ENCODE results near the gene UXS1. TPM values are rescaled to one million over a fixed set of nuclear protein-coding genes. Genes with fewer than 3 reads are reported as not detected.
A peak's percentile ranks its signal among the peaks of the same experiment; 100 is the strongest.

Gene UXS1
- total RNA-seq, 2 experiments from 2014 or later: 35.6 to 37.7 TPM

- Mint-ChIP-seq H3K9me3 (ENCODE audit: low read depth) (no peaks in the 10 kb centered on the region), H3K27me3 (no peaks in the 10 kb centered on the region), H3K27ac (no peak overlapping the region), H3K36me3 (ENCODE audit: low read depth) (peaks cover 3% of the 10 kb centered on the region), H3K4me3 (no peak overlapping the region), H3K4me1 (peaks cover 48% of the 10 kb centered on the region)
- ATAC-seq (no peak), DNase-seq (no peak)
- intact Hi-C loops (cut with DNase I, micrococcal nuclease): no loop called here
- ChIA-PET CTCF (interaction anchor here (1.0 to 1.2 kb wide), 2 partner anchors 11 to 16 kb away, joined by 3 to 4 read pairs; no protein-coding TSS in a partner anchor), POLR2A (no interaction called here)
Measured at GRCh38 chr2:106176446-106177099, 17.5 kb downstream of the UXS1 start.

- ChIA-PET CTCF (no interaction called here), POLR2A (interaction anchor here (1.3 kb wide), 1 partner anchor 16 kb away, joined by 5 read pairs; no protein-coding TSS in a partner anchor)
- H3K27ac Mint-ChIP-seq: no peak overlapping the region
- no peak overlapping the region for H3K4me3 Mint-ChIP-seq
- H3K4me1 Mint-ChIP-seq: peaks cover 52% of the 10 kb centered on the region
- intact Hi-C loops (cut with DNase I, micrococcal nuclease): no loop called here
- ATAC-seq (no peak), DNase-seq (no peak)
- peaks cover 3% of the 10 kb centered on the region for H3K36me3 Mint-ChIP-seq (ENCODE audit: low read depth)
- no peaks in the 10 kb centered on the region for H3K9me3 Mint-ChIP-seq (ENCODE audit: low read depth)
- no peaks in the 10 kb centered on the region for H3K27me3 Mint-ChIP-seq
Measured at GRCh38 chr2:106175086-106175850, 18.8 kb downstream of the UXS1 start.

GRCh38 chr2:106174056-106174455, 20.0 kb downstream of the UXS1 start:
- ATAC-seq: no peak
- POLR2A ChIA-PET: no interaction called here
- intact Hi-C loops (cut with DNase I, micrococcal nuclease): no loop called here
- H3K4me3 Mint-ChIP-seq: no peak overlapping the region
- no peak for DNase-seq
- H3K36me3 Mint-ChIP-seq (ENCODE audit: low read depth): peaks cover 3% of the 10 kb centered on the region
- H3K9me3 Mint-ChIP-seq (ENCODE audit: low read depth): no peaks in the 10 kb centered on the region
- no peaks in the 10 kb centered on the region for H3K27me3 Mint-ChIP-seq
- CTCF ChIA-PET: no interaction called here
- peaks cover 52% of the 10 kb centered on the region for H3K4me1 Mint-ChIP-seq
- H3K27ac Mint-ChIP-seq: no peak overlapping the region

GRCh38 chr2:106172649-106173048, 21.5 kb downstream of the UXS1 start:
- ChIA-PET POLR2A (no interaction called here), CTCF (no interaction called here)
- ATAC-seq: no peak

GRCh38 chr2:106168657-106169056, 25.4 kb downstream of the UXS1 start:
- Mint-ChIP-seq H3K9me3 (ENCODE audit: low read depth) (no peaks in the 10 kb centered on the region), H3K36me3 (ENCODE audit: low read depth) (peaks cover 10% of the 10 kb centered on the region), H3K27me3 (no peaks in the 10 kb centered on the region), H3K4me3 (no peak overlapping the region), H3K4me1 (peaks cover 65% of the 10 kb centered on the region), H3K27ac (no peak overlapping the region)
- no peak for ATAC-seq
- intact Hi-C loops (cut with DNase I, micrococcal nuclease): no loop called here
- ChIA-PET POLR2A (no interaction called here), CTCF (no interaction called here)
- DNase-seq: no peak

More at GRCh38 chr2:106172649-106173048, 21.5 kb downstream of the UXS1 start:
- H3K27ac Mint-ChIP-seq: no peak overlapping the region
- intact Hi-C loops (cut with DNase I, micrococcal nuclease): no loop called here
- H3K27me3 Mint-ChIP-seq: no peaks in the 10 kb centered on the region
- no peaks in the 10 kb centered on the region for H3K9me3 Mint-ChIP-seq (ENCODE audit: low read depth)
- DNase-seq: no peak
- no peaks in the 10 kb centered on the region for H3K36me3 Mint-ChIP-seq (ENCODE audit: low read depth)
- H3K4me3 Mint-ChIP-seq: no peak overlapping the region
- peaks cover 54% of the 10 kb centered on the region for H3K4me1 Mint-ChIP-seq

DNA sequence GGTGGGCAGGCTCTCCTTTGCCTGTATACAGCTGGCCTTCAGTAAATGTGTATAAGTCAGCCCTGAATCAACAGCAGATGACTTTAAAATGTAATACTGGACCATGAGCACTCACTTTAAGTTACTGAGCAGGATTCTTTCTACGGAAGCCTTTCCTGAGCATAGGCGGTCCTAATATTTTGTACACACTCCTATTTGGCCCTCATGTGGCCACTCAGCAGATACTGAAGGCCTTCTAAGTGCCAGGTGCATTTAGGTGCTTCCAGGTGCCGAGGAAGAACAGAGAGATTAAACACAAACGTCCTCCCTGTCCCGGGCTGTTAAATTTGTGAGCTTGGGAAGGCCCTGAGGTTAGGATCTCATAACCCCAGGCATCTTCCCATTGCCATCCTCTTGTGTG, 27.0 kb downstream of the UXS1 start:
- POLR2A ChIA-PET: interaction anchor here (0.6 kb wide), 1 partner anchor 15 kb away, joined by 3 read pairs; no protein-coding TSS in a partner anchor
- intact Hi-C loops (cut with DNase I, micrococcal nuclease): no loop called here
- H3K36me3 Mint-ChIP-seq (ENCODE audit: low read depth): peaks cover 18% of the 10 kb centered on the region
- DNase-seq (no peak), ATAC-seq (no peak)
- H3K27ac Mint-ChIP-seq: peak overlapping the region; percentile 75
- H3K9me3 Mint-ChIP-seq (ENCODE audit: low read depth): no peaks in the 10 kb centered on the region
- H3K4me1 Mint-ChIP-seq: peaks cover 78% of the 10 kb centered on the region
- H3K4me3 Mint-ChIP-seq: no peak overlapping the region
- CTCF ChIA-PET: interaction anchor here (0.6 to 1.1 kb wide), 2 partner anchors 10 to 60 kb away, joined by 3 read pairs; no protein-coding TSS in a partner anchor
- H3K27me3 Mint-ChIP-seq: no peaks in the 10 kb centered on the region

- Mint-ChIP-seq H3K9me3 (ENCODE audit: low read depth) (no peaks in the 10 kb centered on the region), H3K27me3 (no peaks in the 10 kb centered on the region), H3K4me1 (peaks cover 86% of the 10 kb centered on the region), H3K4me3 (no peak overlapping the region), H3K36me3 (ENCODE audit: low read depth) (peaks cover 24% of the 10 kb centered on the region), H3K27ac (peak overlapping the region; percentile 16)
- CTCF ChIA-PET: interaction anchor here (1.1 to 2.3 kb wide), 4 partner anchors 11 to 27 kb away, joined by 3 to 5 read pairs (median 4); no protein-coding TSS in a partner anchor
- ATAC-seq: no peak
- no peak for DNase-seq
- intact Hi-C loops (cut with DNase I, micrococcal nuclease): no loop called here
- POLR2A ChIA-PET: no interaction called here
Measured at GRCh38 chr2:106165561-106165960, 28.5 kb downstream of the UXS1 start.

- Mint-ChIP-seq H3K4me1 (peaks cover 86% of the 10 kb centered on the region), H3K4me3 (no peak overlapping the region), H3K27me3 (no peaks in the 10 kb centered on the region), H3K9me3 (ENCODE audit: low read depth) (no peaks in the 10 kb centered on the region), H3K27ac (peak overlapping the region; percentile 61), H3K36me3 (ENCODE audit: low read depth) (peaks cover 27% of the 10 kb centered on the region)
- ChIA-PET POLR2A (no interaction called here), CTCF (interaction anchor here (1.1 to 2.3 kb wide), 5 partner anchors 11 to 43 kb away, joined by 3 to 5 read pairs (median 3); no protein-coding TSS in a partner anchor)
- DNase-seq: peak; percentile 36
- intact Hi-C loops (cut with DNase I, micrococcal nuclease): no loop called here
- ATAC-seq: no peak
Measured at GRCh38 chr2:106165029-106165428, 29.1 kb downstream of the UXS1 start.

DNA sequence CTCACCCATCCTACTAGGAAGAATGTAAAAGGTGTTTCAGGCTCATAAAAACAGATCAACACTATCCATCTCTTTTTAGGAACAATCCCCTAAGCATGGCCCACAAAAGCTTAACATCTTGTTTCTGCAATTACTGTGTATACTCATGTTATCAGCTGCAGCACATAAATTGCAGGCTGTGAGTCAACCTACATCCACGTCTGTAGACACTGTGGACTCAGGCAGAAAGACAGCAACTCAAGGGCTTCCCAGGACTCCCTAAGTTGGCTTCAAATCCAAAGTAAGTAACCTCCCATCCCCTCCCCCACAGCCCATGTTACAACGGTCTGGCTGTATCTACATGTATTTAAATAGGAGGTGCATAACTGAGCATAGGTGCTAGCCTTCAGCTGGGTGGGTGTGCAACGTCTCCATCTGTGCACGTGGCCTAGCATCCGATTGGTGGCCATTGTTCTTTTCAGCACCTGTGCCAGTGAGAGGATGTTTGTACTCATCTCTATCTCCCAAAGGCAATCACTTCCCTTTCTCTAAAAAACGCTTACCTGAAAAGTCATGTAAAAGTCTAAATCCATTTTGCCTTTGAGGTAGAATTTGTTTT, 30.1 kb downstream of the UXS1 start:
- CTCF ChIA-PET: interaction anchor here (1.0 to 1.4 kb wide), 3 partner anchors 29 to 59 kb away, joined by 3 read pairs; no protein-coding TSS in a partner anchor
- Mint-ChIP-seq H3K27ac (peak overlapping the region; percentile 61), H3K4me3 (no peak overlapping the region), H3K4me1 (peaks cover 87% of the 10 kb centered on the region), H3K27me3 (no peaks in the 10 kb centered on the region), H3K9me3 (ENCODE audit: low read depth) (no peaks in the 10 kb centered on the region), H3K36me3 (ENCODE audit: low read depth) (peaks cover 33% of the 10 kb centered on the region)
- intact Hi-C loops (cut with DNase I, micrococcal nuclease): loop anchor here in 1 of 2 experiments (5.0 kb wide), 1 partner anchor 57 kb away; no protein-coding TSS in a partner anchor
- DNase-seq (no peak), ATAC-seq (no peak)
- POLR2A ChIA-PET: no interaction called here

DNA sequence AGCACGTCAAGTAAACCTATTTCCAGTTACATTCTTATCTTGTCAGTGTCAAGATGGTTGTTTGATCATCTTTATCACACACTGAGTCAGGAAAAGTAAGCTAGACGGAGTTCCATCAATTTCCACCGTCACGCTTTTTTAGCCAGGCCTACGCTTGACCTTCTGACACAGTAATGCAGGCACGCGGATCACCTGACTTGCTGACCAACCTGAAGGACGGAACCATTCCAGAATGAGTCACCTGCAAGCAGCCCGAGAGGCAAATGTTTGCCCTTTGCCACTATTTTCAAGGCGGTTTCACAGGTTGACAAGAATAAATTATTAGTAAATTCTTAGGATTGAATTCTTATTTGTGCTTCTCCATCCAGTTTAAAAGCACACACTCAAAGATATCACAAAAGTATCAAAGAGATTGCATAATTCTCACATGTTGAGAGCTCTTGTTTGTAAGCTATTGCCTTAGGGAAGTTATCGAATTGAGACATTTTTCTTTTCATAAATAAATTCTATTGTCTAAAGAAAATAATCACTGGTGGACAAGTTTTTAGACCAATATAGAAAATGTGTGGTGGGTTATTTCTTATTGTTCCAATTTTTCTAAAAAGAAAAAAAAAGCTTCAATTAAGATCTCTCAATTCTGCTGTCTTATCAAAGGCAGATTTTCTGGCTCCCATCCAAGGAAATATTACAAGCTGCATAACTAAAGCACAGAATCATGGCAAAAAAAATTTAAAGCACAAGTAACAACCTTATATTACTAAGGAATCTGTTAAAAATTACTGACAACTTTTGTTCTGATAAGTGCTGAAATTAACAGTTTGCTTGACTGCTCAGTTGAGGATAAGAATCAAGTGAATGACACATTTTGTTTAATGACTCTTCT, 31.9 kb downstream of the UXS1 start:
- Mint-ChIP-seq H3K27ac (peak overlapping the region; percentile 66), H3K36me3 (ENCODE audit: low read depth) (peaks cover 51% of the 10 kb centered on the region), H3K27me3 (no peaks in the 10 kb centered on the region), H3K4me3 (no peak overlapping the region), H3K4me1 (peaks cover 89% of the 10 kb centered on the region), H3K9me3 (ENCODE audit: low read depth) (no peaks in the 10 kb centered on the region)
- ChIA-PET POLR2A (interaction anchor here (1.5 kb wide), 1 partner anchor 31 kb away, joined by 8 read pairs; no protein-coding TSS in a partner anchor), CTCF (interaction anchor here (0.6 to 1.3 kb wide), 4 partner anchors 8 to 64 kb away, joined by 3 to 4 read pairs (median 3); no protein-coding TSS in a partner anchor)
- DNase-seq (no peak), ATAC-seq (no peak)
- intact Hi-C loops (cut with DNase I, micrococcal nuclease): loop anchor here in 1 of 2 experiments (2.0 to 5.0 kb wide), 2 partner anchors 31 to 55 kb away; no protein-coding TSS in a partner anchor
